CD4-positive, alpha-beta T cell treated with Interleukin-6 at 100 ng/mL for 8 hours (primary cell): ENCODE measurements around the gene SERTAD2.

Experiments used
- DNase-seq: peaks from one replicate; pipeline ENCODE4 v3.0.0-alpha.2; 2020; ENCODE audit warnings: mixed read lengths, low spot score

SERTAD2 gene

GRCh38 chr2:64581777-64582539 lies 71.8 kb downstream of the SERTAD2 start:
- DNase-seq = no peak
